ENCODE data around the gene TMED8. TPM values are rescaled to one million over a fixed set of nuclear protein-coding genes. Genes with fewer than 3 reads are reported as not detected.

Gene TMED8
- total and polyA plus RNA-seq, 2 of the 13 experiments (the other 11 are each of a cell fraction or from before 2014, with no cell fraction given) = 6.0 to 11.7 TPM

DNA sequence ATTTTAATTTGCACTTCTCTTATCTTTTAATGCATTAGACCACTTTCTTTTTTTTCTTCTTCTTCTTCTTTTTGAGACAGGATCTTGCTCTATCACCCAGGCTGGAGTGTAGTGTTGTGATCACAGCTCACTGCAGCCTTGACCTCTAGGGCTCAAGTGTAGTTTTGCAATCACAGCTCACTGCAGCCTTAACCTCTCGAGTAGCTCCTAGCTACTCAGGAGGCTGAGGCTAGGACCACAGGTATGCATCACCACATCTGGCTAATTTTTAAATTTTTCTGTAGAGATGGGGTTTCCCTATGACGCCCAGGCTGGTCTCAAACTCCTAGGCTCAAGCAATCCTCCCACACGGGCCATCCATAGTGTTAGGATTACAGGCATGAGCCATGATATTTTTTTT lies 12.7 kb downstream of the TMED8 start (continued):
- TF ChIP-seq, protein P1, sequence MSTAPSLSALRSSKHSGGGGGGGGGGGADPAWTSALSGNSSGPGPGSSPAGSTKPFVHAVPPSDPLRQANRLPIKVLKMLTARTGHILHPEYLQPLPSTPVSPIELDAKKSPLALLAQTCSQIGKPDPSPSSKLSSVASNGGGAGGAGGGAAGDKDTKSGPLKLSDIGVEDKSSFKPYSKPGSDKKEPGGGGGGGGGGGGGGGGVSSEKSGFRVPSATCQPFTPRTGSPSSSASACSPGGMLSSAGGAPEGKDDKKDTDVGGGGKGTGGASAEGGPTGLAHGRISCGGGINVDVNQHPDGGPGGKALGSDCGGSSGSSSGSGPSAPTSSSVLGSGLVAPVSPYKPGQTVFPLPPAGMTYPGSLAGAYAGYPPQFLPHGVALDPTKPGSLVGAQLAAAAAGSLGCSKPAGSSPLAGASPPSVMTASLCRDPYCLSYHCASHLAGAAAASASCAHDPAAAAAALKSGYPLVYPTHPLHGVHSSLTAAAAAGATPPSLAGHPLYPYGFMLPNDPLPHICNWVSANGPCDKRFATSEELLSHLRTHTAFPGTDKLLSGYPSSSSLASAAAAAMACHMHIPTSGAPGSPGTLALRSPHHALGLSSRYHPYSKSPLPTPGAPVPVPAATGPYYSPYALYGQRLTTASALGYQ (CRISPR knock-in tag; IDR thresholded peaks at IDR 0.05) = no peak
- TF ChIP-seq, protein P2, sequence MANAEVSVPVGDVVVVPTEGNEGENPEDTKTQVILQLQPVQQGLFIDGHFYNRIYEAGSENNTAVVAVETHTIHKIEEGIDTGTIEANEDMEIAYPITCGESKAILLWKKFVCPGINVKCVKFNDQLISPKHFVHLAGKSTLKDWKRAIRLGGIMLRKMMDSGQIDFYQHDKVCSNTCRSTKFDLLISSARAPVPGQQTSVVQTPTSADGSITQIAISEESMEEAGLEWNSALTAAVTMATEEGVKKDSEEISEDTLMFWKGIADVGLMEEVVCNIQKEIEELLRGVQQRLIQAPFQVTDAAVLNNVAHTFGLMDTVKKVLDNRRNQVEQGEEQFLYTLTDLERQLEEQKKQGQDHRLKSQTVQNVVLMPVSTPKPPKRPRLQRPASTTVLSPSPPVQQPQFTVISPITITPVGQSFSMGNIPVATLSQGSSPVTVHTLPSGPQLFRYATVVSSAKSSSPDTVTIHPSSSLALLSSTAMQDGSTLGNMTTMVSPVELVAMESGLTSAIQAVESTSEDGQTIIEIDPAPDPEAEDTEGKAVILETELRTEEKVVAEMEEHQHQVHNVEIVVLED (CRISPR knock-in tag; IDR thresholded peaks at IDR 0.05; ENCODE audit: borderline replicate concordance) = no peak
- TF ChIP-seq THYN1 (CRISPR knock-in tag; IDR thresholded peaks at IDR 0.05; ENCODE audit: borderline replicate concordance, low read depth) (no peak), ZNF605 (CRISPR knock-in tag; IDR thresholded peaks at IDR 0.05) (no peak)

DNA sequence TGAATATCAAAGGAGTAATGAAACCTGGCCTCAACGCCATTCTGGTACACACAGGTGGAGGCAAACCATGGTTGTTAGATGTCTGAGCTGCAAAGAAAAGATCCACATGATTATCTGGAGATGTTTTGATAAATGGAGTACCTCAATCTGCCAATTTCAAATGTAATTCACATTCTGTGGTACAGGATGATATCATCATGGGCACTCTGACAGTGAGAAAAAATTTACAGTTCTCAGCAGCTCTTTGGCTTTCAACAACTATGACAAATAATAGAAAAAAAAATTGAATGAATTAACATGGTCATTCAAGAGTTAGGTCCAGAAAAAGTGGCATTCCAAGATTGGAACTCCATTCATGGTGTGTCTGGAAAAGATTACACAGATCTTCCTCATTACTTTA lies 17.3 kb downstream of the TMED8 start:
- in situ Hi-C loops (cut with HindIII; ENCODE audit: extremely low pct_ligation_motif_present, low pct_unique_long_range_greater_than_20kb) (no loop called here), intact Hi-C loops (cut with micrococcal nuclease; ENCODE audit: unreplicated experiment) (no loop called here)
- Histone ChIP-seq H3K9ac (ENCODE audit: insufficient read depth, low read depth, low read length) (no peak overlapping the region), H2AFZ (ENCODE audit: low read length) (no peak overlapping the region), H3K4me1 (ENCODE audit: insufficient read depth, low read length) (peaks cover 12% of the 10 kb centered on the region), H3K9me3 (ENCODE audit: low read length) (no peaks in the 10 kb centered on the region), H3K4me2 (ENCODE audit: low read depth, low read length) (no peak overlapping the region), H3K79me2 (ENCODE audit: insufficient read depth, low read length) (no peaks in the 10 kb centered on the region), H3K36me3 (replicated peaks in 1 of 2; ENCODE audit: control insufficient read depth in 1 of 2, insufficient read depth in 2 of 2, low read length in 2 of 2) (no peaks in the 10 kb centered on the region), H3K4me3 (replicated peaks in 1 of 3; ENCODE audit: insufficient read depth in 1 of 3, low read depth in 2 of 3, low read length in 3 of 3) (no peak overlapping the region), H4K20me1 (ENCODE audit: insufficient read depth, low read length) (no peaks in the 10 kb centered on the region), H3K27ac (ENCODE audit: extremely low read length, insufficient read depth, low read length) (no peak overlapping the region), H3K27me3 (ENCODE audit: control insufficient read depth in 1 of 2, insufficient read depth in 2 of 2, low read length in 2 of 2) (no peaks in the 10 kb centered on the region)
- no peak for DNase-seq (ENCODE audit: low spot score)
- FAIRE-seq = no peak
- WGBS (ENCODE audit: low lambda C conversion rate) = 100% methylated on average over 1 of the region's 1 CpG
- CTCF ChIA-PET (ENCODE audit: low intra/inter-chr PET ratio, low total read pairs) = no interaction called here
- no peak for ATAC-seq
- POLR2A ChIA-PET = interaction anchor here (0.8 kb wide), 1 partner anchor 39 kb away, joined by 3 read pairs; the partner anchor contains the start of genes GSTZ1 and POMT2
- BruUV-seq (replicated peaks) = no TSS peak
- TF ChIP-seq, protein P3, sequence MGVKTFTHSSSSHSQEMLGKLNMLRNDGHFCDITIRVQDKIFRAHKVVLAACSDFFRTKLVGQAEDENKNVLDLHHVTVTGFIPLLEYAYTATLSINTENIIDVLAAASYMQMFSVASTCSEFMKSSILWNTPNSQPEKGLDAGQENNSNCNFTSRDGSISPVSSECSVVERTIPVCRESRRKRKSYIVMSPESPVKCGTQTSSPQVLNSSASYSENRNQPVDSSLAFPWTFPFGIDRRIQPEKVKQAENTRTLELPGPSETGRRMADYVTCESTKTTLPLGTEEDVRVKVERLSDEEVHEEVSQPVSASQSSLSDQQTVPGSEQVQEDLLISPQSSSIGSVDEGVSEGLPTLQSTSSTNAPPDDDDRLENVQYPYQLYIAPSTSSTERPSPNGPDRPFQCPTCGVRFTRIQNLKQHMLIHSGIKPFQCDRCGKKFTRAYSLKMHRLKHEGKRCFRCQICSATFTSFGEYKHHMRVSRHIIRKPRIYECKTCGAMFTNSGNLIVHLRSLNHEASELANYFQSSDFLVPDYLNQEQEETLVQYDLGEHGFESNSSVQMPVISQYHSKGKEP (CRISPR knock-in tag; IDR thresholded peaks at IDR 0.05) = no peak
- TF ChIP-seq RXRB (CRISPR knock-in tag; IDR thresholded peaks at IDR 0.05; ENCODE audit: borderline replicate concordance) = no peak
- TF ChIP-seq, protein P4, sequence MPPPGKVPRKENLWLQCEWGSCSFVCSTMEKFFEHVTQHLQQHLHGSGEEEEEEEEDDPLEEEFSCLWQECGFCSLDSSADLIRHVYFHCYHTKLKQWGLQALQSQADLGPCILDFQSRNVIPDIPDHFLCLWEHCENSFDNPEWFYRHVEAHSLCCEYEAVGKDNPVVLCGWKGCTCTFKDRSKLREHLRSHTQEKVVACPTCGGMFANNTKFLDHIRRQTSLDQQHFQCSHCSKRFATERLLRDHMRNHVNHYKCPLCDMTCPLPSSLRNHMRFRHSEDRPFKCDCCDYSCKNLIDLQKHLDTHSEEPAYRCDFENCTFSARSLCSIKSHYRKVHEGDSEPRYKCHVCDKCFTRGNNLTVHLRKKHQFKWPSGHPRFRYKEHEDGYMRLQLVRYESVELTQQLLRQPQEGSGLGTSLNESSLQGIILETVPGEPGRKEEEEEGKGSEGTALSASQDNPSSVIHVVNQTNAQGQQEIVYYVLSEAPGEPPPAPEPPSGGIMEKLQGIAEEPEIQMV (CRISPR knock-in tag; IDR thresholded peaks at IDR 0.05; ENCODE audit: low read depth) = no peak
- TF ChIP-seq, protein P5, sequence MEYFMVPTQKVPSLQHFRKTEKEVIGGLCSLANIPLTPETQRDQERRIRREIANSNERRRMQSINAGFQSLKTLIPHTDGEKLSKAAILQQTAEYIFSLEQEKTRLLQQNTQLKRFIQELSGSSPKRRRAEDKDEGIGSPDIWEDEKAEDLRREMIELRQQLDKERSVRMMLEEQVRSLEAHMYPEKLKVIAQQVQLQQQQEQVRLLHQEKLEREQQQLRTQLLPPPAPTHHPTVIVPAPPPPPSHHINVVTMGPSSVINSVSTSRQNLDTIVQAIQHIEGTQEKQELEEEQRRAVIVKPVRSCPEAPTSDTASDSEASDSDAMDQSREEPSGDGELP (IDR thresholded peaks at IDR 0.05; ENCODE audit: borderline replicate concordance, low read depth) = no peak
- no peak for TF ChIP-seq CBX5 (CRISPR knock-in tag; IDR thresholded peaks at IDR 0.05; ENCODE audit: borderline replicate concordance)
- TF ChIP-seq, protein P6, sequence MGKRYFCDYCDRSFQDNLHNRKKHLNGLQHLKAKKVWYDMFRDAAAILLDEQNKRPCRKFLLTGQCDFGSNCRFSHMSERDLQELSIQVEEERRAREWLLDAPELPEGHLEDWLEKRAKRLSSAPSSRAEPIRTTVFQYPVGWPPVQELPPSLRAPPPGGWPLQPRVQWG (CRISPR knock-in tag; IDR thresholded peaks at IDR 0.05; ENCODE audit: borderline replicate concordance, low read depth) = no peak
- TF ChIP-seq THYN1 (CRISPR knock-in tag; IDR thresholded peaks at IDR 0.05; ENCODE audit: borderline replicate concordance, low read depth) = no peak
- TF ChIP-seq RFX1 (IDR thresholded peaks at IDR 0.05) = no peak
- no peak for TF ChIP-seq ZNF549 (CRISPR knock-in tag; IDR thresholded peaks at IDR 0.05)
- no peak for TF ChIP-seq KLF9 (CRISPR knock-in tag; IDR thresholded peaks at IDR 0.05; ENCODE audit: low read depth)
